Measurements from ENCODE around the gene RPS15.
"Not testable (repeated sequence)": the region's sequence is repeated elsewhere in the genome, so short reads cannot be mapped to it uniquely, and the experiment has no call there.

The RPS15 gene

GRCh38 chr19:1474011-1474764, 36.0 kb downstream of the RPS15 start:
- Histone ChIP-seq H3K36me3 (ENCODE audit: insufficient read depth, insufficient read length, low read length) (peaks cover 41% of the 10 kb centered on the region), H3K4me1 (ENCODE audit: insufficient read depth, insufficient read length) (peaks cover 31% of the 10 kb centered on the region), H3K4me3 (ENCODE audit: insufficient read length, low read depth) (no peak overlapping the region), H3K9me3 (ENCODE audit: insufficient read depth, low read length) (no peaks in the 10 kb centered on the region), H3K9ac (ENCODE audit: insufficient read length, low read depth) (peak overlapping the region; percentile 32), H3K27me3 (ENCODE audit: insufficient read depth, insufficient read length) (peaks cover 15% of the 10 kb centered on the region)
- DNase-seq (ENCODE audit: low read depth, low spot score) = no peak
- TF ChIP-seq SUZ12 (IDR thresholded peaks at IDR 0.05; ENCODE audit: extremely low read depth, insufficient read depth, insufficient read length) (no peak), ZNF274 (IDR thresholded peaks at IDR 0.05; ENCODE audit: low read depth, low read length) (no peak), YY1 (IDR thresholded peaks at IDR 0.05; ENCODE audit: insufficient read depth, insufficient read length) (no peak)

- H3K9ac ChIP-seq (ENCODE audit: insufficient read length, low read depth) = peak overlapping the region; percentile 32
- peaks cover 31% of the 10 kb centered on the region for H3K4me1 ChIP-seq (ENCODE audit: insufficient read depth, insufficient read length)
- H3K4me3 ChIP-seq (ENCODE audit: insufficient read length, low read depth) = no peak overlapping the region
- no peak for TF ChIP-seq ZNF274 (IDR thresholded peaks at IDR 0.05; ENCODE audit: low read depth, low read length)
- no peak for TF ChIP-seq SUZ12 (IDR thresholded peaks at IDR 0.05; ENCODE audit: extremely low read depth, insufficient read depth, insufficient read length)
- TF ChIP-seq YY1 (IDR thresholded peaks at IDR 0.05; ENCODE audit: insufficient read depth, insufficient read length) = no peak
- H3K9me3 ChIP-seq (ENCODE audit: insufficient read depth, low read length) = no peaks in the 10 kb centered on the region
- H3K27me3 ChIP-seq (ENCODE audit: insufficient read depth, insufficient read length) = peaks cover 10% of the 10 kb centered on the region
- DNase-seq (ENCODE audit: low read depth, low spot score) = no peak
- H3K36me3 ChIP-seq (ENCODE audit: insufficient read depth, insufficient read length, low read length) = peaks cover 41% of the 10 kb centered on the region
Measured at GRCh38 chr19:1474765-1475351, 36.7 kb downstream of the RPS15 start.

- Histone ChIP-seq H3K4me1 (ENCODE audit: insufficient read depth, insufficient read length) (peaks cover 28% of the 10 kb centered on the region), H3K4me3 (ENCODE audit: insufficient read length, low read depth) (no peak overlapping the region), H3K9me3 (ENCODE audit: insufficient read depth, low read length) (no peaks in the 10 kb centered on the region), H3K27me3 (ENCODE audit: insufficient read depth, insufficient read length) (peaks cover 8% of the 10 kb centered on the region), H3K9ac (ENCODE audit: insufficient read length, low read depth) (peak overlapping the region; percentile 50), H3K36me3 (ENCODE audit: insufficient read depth, insufficient read length, low read length) (peaks cover 41% of the 10 kb centered on the region)
- DNase-seq (ENCODE audit: low read depth, low spot score) = no peak
- TF ChIP-seq SUZ12 (IDR thresholded peaks at IDR 0.05; ENCODE audit: extremely low read depth, insufficient read depth, insufficient read length) (no peak), ZNF274 (IDR thresholded peaks at IDR 0.05; ENCODE audit: low read depth, low read length) (no peak), YY1 (IDR thresholded peaks at IDR 0.05; ENCODE audit: insufficient read depth, insufficient read length) (no peak)
Measured at GRCh38 chr19:1475751-1476437, 37.7 kb downstream of the RPS15 start.

GRCh38 chr19:1477056-1477455, 38.9 kb downstream of the RPS15 start:
- H3K4me3 ChIP-seq (ENCODE audit: insufficient read length, low read depth); H3K9me3 ChIP-seq (ENCODE audit: insufficient read depth, low read length); DNase-seq (ENCODE audit: low read depth, low spot score); H3K27me3 ChIP-seq (ENCODE audit: insufficient read depth, insufficient read length); H3K9ac ChIP-seq (ENCODE audit: insufficient read length, low read depth): not testable (repeated sequence)
- H3K36me3 ChIP-seq (ENCODE audit: insufficient read depth, insufficient read length, low read length) = peaks cover 41% of the 10 kb centered on the region
- H3K4me1 ChIP-seq (ENCODE audit: insufficient read depth, insufficient read length) = peaks cover 23% of the 10 kb centered on the region

DNA sequence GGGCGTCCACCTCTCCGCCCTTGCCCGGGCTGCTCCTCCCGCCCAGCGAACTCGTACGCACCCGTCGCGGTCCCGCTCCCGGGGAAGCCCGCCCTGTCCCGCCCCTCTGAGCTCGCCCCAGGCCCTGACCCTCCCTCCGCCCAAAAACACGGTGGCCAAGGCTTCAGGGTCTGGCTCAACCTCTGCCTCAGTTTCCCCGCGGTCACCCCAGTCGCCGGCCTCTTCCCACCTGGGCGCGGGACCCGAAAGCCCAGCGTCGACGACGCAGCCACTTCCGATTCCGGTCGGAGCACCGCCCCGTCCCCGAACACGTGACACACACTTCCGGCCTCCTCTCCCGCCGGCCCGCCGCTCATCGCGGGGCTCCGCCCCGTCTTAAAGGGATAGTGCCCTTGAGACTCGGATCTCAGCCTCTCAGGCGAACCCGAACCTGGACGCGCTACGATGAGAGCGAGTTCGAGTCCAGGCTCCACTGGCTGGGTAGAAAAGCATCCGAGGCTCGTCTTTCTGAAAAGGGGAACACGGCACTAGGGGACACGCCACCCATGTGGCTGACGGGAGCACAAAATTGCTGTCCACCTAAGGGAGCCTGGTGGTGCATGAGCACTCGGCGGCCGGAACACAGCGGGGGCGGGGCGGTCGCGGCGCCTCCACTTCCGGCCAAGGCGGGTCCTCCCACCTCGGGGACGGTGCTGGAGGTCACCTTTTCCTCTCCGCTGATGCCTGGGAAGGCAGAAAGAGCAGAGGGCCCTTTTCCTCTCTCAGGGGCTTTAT, 40.9 kb downstream of the RPS15 start, which contains the start of gene C19orf25:
Gene C19orf25 (minus strand): TSS at position 282 of the 774 bp plus-strand sequence. CDS start 312 bp downstream, outside the sequence.
- Histone ChIP-seq H3K27me3 (ENCODE audit: insufficient read depth, insufficient read length) (no peaks in the 10 kb centered on the region), H3K9ac (ENCODE audit: insufficient read length, low read depth) (peak within 1 kb of the TSS; percentile 95), H3K4me1 (ENCODE audit: insufficient read depth, insufficient read length) (peaks cover 19% of the 10 kb centered on the region), H3K36me3 (ENCODE audit: insufficient read depth, insufficient read length, low read length) (peaks cover 34% of the 10 kb centered on the region), H3K9me3 (ENCODE audit: insufficient read depth, low read length) (no peaks in the 10 kb centered on the region), H3K4me3 (ENCODE audit: insufficient read length, low read depth) (peak within 1 kb of the TSS; percentile 94)
- DNase-seq (ENCODE audit: low read depth, low spot score) = peak; percentile 94
- TF ChIP-seq SUZ12 (IDR thresholded peaks at IDR 0.05; ENCODE audit: extremely low read depth, insufficient read depth, insufficient read length) = no peak
- no peak for TF ChIP-seq ZNF274 (IDR thresholded peaks at IDR 0.05; ENCODE audit: low read depth, low read length)
- TF ChIP-seq YY1 (IDR thresholded peaks at IDR 0.05; ENCODE audit: insufficient read depth, insufficient read length) = no peak

- Histone ChIP-seq H3K9me3 (ENCODE audit: insufficient read depth, low read length) (no peaks in the 10 kb centered on the region), H3K9ac (ENCODE audit: insufficient read length, low read depth) (no peak overlapping the region), H3K4me1 (ENCODE audit: insufficient read depth, insufficient read length) (peaks cover 9% of the 10 kb centered on the region), H3K4me3 (ENCODE audit: insufficient read length, low read depth) (no peak overlapping the region), H3K27me3 (ENCODE audit: insufficient read depth, insufficient read length) (no peaks in the 10 kb centered on the region), H3K36me3 (ENCODE audit: insufficient read depth, insufficient read length, low read length) (peaks cover 12% of the 10 kb centered on the region)
- no peak for TF ChIP-seq ZNF274 (IDR thresholded peaks at IDR 0.05; ENCODE audit: low read depth, low read length)
- TF ChIP-seq YY1 (IDR thresholded peaks at IDR 0.05; ENCODE audit: insufficient read depth, insufficient read length) = no peak
- TF ChIP-seq SUZ12 (IDR thresholded peaks at IDR 0.05; ENCODE audit: extremely low read depth, insufficient read depth, insufficient read length) = no peak
- no peak for DNase-seq (ENCODE audit: low read depth, low spot score)
Measured at GRCh38 chr19:1481224-1481892, 43.2 kb downstream of the RPS15 start.
